ENCODE results near the gene CYB561D2.

- TF ChIP-seq POLR2AphosphoS5 (IDR thresholded peaks at IDR 0.05) (peak in 2 of 3 donors; percentile 53 to 77), CTCF (IDR thresholded peaks at IDR 0.05) (no peak), POLR2A (IDR thresholded peaks at IDR 0.05) (no peak)
Observed at GRCh38 chr3:50322386-50323091, 28.1 kb upstream of the CYB561D2 start, which contains the start of gene HYAL2.

Data from breast epithelium (tissue), 3 donors.